IPS-15b (cell line): ENCODE measurements around the gene KIF12.

Source experiments
- H3K27me3 ChIP-seq: one replicate; pipeline ENCODE4 v1.6.1; 2013; ENCODE audit warnings: low read length; ENCODE audit not compliant: control insufficient read depth, insufficient read depth
- H3K36me3 ChIP-seq: one replicate; pipeline ENCODE4 v1.6.1; 2013; ENCODE audit warnings: low read length; ENCODE audit not compliant: control insufficient read depth, insufficient read depth
- H3K4me1 ChIP-seq: one replicate; pipeline ENCODE4 v1.6.1; 2013; ENCODE audit warnings: mild to moderate bottlenecking, low read length; ENCODE audit not compliant: control insufficient read depth, insufficient read depth
- H3K4me3 ChIP-seq: one replicate; pipeline ENCODE4 v1.5.1; 2013; ENCODE audit warnings: low read depth, low read length
- H3K9ac ChIP-seq: one replicate; pipeline ENCODE4 v1.6.1; 2013; ENCODE audit warnings: low read depth, mild to moderate bottlenecking, low read length
- H3K9me3 ChIP-seq: one replicate; pipeline ENCODE4 v1.6.1; 2013; ENCODE audit warnings: mild to moderate bottlenecking, low read length; ENCODE audit not compliant: control insufficient read depth, insufficient read depth

The KIF12 gene

DNA sequence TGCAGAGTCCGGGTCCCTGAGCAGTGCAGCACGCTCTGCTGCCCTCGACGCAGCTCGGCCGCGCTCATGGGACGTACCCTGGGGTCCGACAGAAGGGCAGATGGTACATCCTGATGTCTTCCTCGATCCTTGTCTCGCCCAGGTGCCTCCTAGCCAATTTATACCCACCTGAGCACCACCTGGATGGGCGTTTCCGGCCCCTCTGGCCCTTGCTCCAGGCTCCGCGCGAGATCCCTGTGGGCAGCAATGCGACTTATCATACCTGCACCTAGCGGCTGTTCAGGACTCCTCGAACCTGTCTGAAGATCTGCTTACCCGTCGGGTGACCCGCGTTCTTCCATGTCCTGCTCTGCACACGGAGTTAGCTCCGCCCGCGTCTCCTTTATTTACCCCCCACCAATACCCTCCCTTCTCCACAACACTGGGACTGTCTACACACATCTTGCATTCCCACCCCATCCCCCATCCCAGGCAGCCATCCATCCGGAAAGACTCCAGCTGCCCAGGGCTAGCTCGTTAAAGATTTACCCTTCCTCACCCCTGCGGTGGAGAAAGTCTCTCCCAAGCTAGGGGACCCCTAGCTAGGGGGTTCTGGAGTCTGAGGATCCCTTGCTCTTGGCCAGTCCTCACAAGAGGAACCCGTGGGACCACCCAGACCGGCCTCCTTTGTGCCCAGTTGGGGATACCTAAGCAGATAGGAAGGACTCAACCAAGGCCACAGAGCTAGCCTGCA, at the start of gene KIF12:
Gene KIF12 (minus strand): TSS at position 357 of the 733 bp plus-strand sequence. CDS start 16 bp downstream, at position 341.
- Histone ChIP-seq H3K9ac (no peak within 1 kb of the TSS), H3K4me1 (no peaks in the 10 kb centered on the region), H3K4me3 (peak within 1 kb of the TSS; percentile 83), H3K27me3 (peaks cover 42% of the 10 kb centered on the region), H3K36me3 (no peaks in the 10 kb centered on the region), H3K9me3 (no peaks in the 10 kb centered on the region)

- Histone ChIP-seq H3K36me3 (no peaks in the 10 kb centered on the region), H3K4me3 (no peak overlapping the region), H3K9me3 (no peaks in the 10 kb centered on the region), H3K4me1 (no peaks in the 10 kb centered on the region), H3K9ac (no peak overlapping the region), H3K27me3 (peaks cover 9% of the 10 kb centered on the region)
Measured at GRCh38 chr9:114146735-114147134, 47.6 kb upstream of the KIF12 start.

- H3K4me3 ChIP-seq: no peak overlapping the region
- no peak overlapping the region for H3K9ac ChIP-seq
- no peaks in the 10 kb centered on the region for H3K36me3 ChIP-seq
- no peaks in the 10 kb centered on the region for H3K9me3 ChIP-seq
- H3K27me3 ChIP-seq: peaks cover 6% of the 10 kb centered on the region
- H3K4me1 ChIP-seq: no peaks in the 10 kb centered on the region
Measured at GRCh38 chr9:114143234-114143633, 44.1 kb upstream of the KIF12 start.

GRCh38 chr9:114141553-114142402, 42.7 kb upstream of the KIF12 start:
- Histone ChIP-seq H3K9me3 (no peaks in the 10 kb centered on the region), H3K9ac (no peak overlapping the region), H3K27me3 (peaks cover 6% of the 10 kb centered on the region), H3K4me3 (no peak overlapping the region), H3K36me3 (no peaks in the 10 kb centered on the region), H3K4me1 (no peaks in the 10 kb centered on the region)

- peaks cover 6% of the 10 kb centered on the region for H3K27me3 ChIP-seq
- no peak overlapping the region for H3K9ac ChIP-seq
- no peaks in the 10 kb centered on the region for H3K4me1 ChIP-seq
Measured at GRCh38 chr9:114140850-114141249, 41.8 kb upstream of the KIF12 start.

DNA sequence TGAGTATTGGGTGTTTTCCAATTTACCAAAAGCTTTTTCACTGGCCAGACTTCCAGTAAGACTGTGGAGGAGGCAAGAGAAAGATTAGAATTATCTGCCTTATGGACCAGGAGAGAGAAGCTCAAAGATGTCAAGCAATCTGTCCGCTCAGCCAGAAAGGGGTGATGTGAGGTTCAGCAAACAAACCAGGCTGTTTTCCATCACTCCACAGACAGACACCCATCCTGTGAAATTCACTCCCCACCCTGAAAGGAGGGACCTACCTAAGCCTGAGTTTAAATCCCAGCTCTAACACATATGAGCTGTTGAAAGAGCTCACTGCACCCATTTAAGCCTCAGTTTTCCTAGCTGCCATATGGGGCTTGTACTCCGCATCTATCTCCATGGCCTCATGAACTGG, 41.3 kb upstream of the KIF12 start:
- H3K4me1 ChIP-seq: no peaks in the 10 kb centered on the region
- no peaks in the 10 kb centered on the region for H3K9me3 ChIP-seq
- H3K36me3 ChIP-seq: no peaks in the 10 kb centered on the region
- H3K9ac ChIP-seq: no peak overlapping the region
- H3K4me3 ChIP-seq: no peak overlapping the region
- H3K27me3 ChIP-seq: peaks cover 6% of the 10 kb centered on the region

More at GRCh38 chr9:114140850-114141249, 41.8 kb upstream of the KIF12 start:
- Histone ChIP-seq H3K4me3 (no peak overlapping the region), H3K9me3 (no peaks in the 10 kb centered on the region), H3K36me3 (no peaks in the 10 kb centered on the region)

DNA sequence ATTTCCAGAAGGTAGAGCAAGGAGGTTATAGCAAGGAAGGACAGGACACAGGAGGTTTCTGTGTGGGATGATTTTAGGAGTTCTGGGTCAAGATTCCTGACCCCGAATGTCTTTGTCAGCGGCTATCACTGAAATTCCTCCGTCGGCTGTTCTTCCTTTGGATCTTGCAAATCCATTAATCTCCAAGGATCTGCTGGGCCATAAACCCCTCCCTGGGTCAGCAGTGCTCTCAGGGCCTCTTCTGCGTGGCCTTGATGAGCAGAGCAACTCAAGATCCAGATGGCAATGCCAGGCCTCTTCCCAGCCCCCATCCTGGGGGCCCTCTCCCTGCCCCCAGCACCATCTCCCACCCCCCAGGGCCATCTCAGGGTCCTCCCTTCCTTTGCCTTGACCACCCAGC, 40.0 kb upstream of the KIF12 start:
- Histone ChIP-seq H3K4me3 (no peak overlapping the region), H3K9me3 (no peaks in the 10 kb centered on the region), H3K27me3 (peaks cover 10% of the 10 kb centered on the region), H3K4me1 (no peaks in the 10 kb centered on the region), H3K36me3 (no peaks in the 10 kb centered on the region), H3K9ac (no peak overlapping the region)

DNA sequence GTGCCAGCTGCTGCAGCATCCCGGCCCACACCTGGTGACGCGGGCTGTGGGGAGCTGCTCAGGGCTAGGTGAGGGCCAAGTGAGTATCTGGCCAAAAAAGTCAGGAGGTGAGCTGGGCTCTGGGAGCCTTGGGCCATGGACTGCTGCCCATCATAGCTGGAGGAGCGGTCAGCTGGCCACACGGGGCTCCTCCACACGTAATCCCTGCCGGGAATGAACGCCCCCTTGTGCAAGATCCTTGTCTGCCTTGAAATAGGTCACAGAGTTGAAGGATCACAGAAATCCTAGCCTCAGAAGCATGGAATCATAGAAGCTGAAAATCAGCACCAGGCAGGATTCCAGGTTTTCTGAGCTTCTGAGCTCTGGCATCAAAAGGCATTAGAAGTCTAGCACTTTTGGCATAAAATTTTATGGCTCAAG, 39.5 kb upstream of the KIF12 start:
- no peaks in the 10 kb centered on the region for H3K36me3 ChIP-seq
- H3K4me1 ChIP-seq: no peaks in the 10 kb centered on the region
- H3K27me3 ChIP-seq: peaks cover 10% of the 10 kb centered on the region
- H3K4me3 ChIP-seq: no peak overlapping the region
- no peak overlapping the region for H3K9ac ChIP-seq
- H3K9me3 ChIP-seq: no peaks in the 10 kb centered on the region

- Histone ChIP-seq H3K4me1 (no peaks in the 10 kb centered on the region), H3K9ac (no peak overlapping the region), H3K4me3 (no peak overlapping the region), H3K36me3 (no peaks in the 10 kb centered on the region), H3K9me3 (no peaks in the 10 kb centered on the region), H3K27me3 (peaks cover 7% of the 10 kb centered on the region)
Measured at GRCh38 chr9:114137831-114138230, 38.7 kb upstream of the KIF12 start.

GRCh38 chr9:114134827-114135396, 35.8 kb upstream of the KIF12 start:
- H3K4me3 ChIP-seq: no peak overlapping the region
- peaks cover 4% of the 10 kb centered on the region for H3K4me1 ChIP-seq
- H3K9ac ChIP-seq: no peak overlapping the region
- no peaks in the 10 kb centered on the region for H3K9me3 ChIP-seq
- H3K36me3 ChIP-seq: no peaks in the 10 kb centered on the region
- H3K27me3 ChIP-seq: peaks cover 3% of the 10 kb centered on the region

- H3K9ac ChIP-seq: no peak overlapping the region
- H3K4me1 ChIP-seq: peaks cover 4% of the 10 kb centered on the region
- H3K36me3 ChIP-seq: no peaks in the 10 kb centered on the region
- H3K27me3 ChIP-seq: peaks cover 3% of the 10 kb centered on the region
- H3K9me3 ChIP-seq: no peaks in the 10 kb centered on the region
- no peak overlapping the region for H3K4me3 ChIP-seq
Measured at GRCh38 chr9:114132550-114132918, 33.4 kb upstream of the KIF12 start.
